NCI-H2107 treated with DMSO at 0.1 percent for 48 hours (cell line): ENCODE data around the gene TRPM5.

ENCODE experiments used
- DNase-seq: peaks from one replicate; lab custom pipeline; 2025; ENCODE audit not compliant: unreplicated experiment; lab: John Stamatoyannopoulos, UW

TRPM5 gene

GRCh38 chr11:2437516-2437915 lies 6.8 kb downstream of the TRPM5 start:
- no peak for DNase-seq

- no peak for DNase-seq
Observed at GRCh38 chr11:2436521-2437031, 7.7 kb downstream of the TRPM5 start.

- no peak for DNase-seq
Observed at GRCh38 chr11:2436013-2436520, 8.2 kb downstream of the TRPM5 start.

- DNase-seq: no peak
Observed at GRCh38 chr11:2435288-2436012, 8.9 kb downstream of the TRPM5 start.

GRCh38 chr11:2434506-2435255 lies 9.6 kb downstream of the TRPM5 start:
- DNase-seq: no peak

- no peak for DNase-seq
Observed at GRCh38 chr11:2434008-2434407, 10.3 kb downstream of the TRPM5 start.

GRCh38 chr11:2433106-2433925 lies 11.0 kb downstream of the TRPM5 start:
- DNase-seq: no peak

GRCh38 chr11:2432628-2433071 lies 11.7 kb downstream of the TRPM5 start:
- DNase-seq: no peak

GRCh38 chr11:2432171-2432621 lies 12.1 kb downstream of the TRPM5 start:
- DNase-seq: no peak

- DNase-seq: no peak
Observed at GRCh38 chr11:2431395-2431794, 12.9 kb downstream of the TRPM5 start.

GRCh38 chr11:2428322-2428795 lies 16.0 kb downstream of the TRPM5 start:
- peak; percentile 3 for DNase-seq

- DNase-seq: no peak
Observed at GRCh38 chr11:2427721-2428321, 16.5 kb downstream of the TRPM5 start.

- no peak for DNase-seq
Observed at GRCh38 chr11:2426826-2427521, 17.3 kb downstream of the TRPM5 start.

GRCh38 chr11:2426221-2426620 lies 18.1 kb downstream of the TRPM5 start:
- DNase-seq: no peak

- DNase-seq: no peak
Observed at GRCh38 chr11:2425506-2425905, 18.8 kb downstream of the TRPM5 start.

GRCh38 chr11:2424811-2425495 lies 19.4 kb downstream of the TRPM5 start:
- no peak for DNase-seq

GRCh38 chr11:2423157-2424025 lies 20.9 kb downstream of the TRPM5 start:
- DNase-seq: no peak

GRCh38 chr11:2422461-2423156 lies 21.7 kb downstream of the TRPM5 start:
- no peak for DNase-seq
